T-cell (primary cell): ENCODE data around the gene CMTM7. TPM values are rescaled to one million over a fixed set of nuclear protein-coding genes. Genes with fewer than 3 reads are reported as not detected.

Experiments
- ATAC-seq, 4 experiments: fragments of 200-7000 bp in 3 of 4; fragments of 150-1000 bp in 1 of 4; cut with Tn5 transposase; replicated peaks in 1 of 4; 1 replicate in 3 of 4; 2 replicates in 1 of 4; pipeline ENCODE4 v1.10.0; 2021; ENCODE audit warnings: moderate library complexity in 3 of 4, mild to moderate bottlenecking in 2 of 4, moderate number of reproducible peaks in 1 of 4
- CTCF ChIA-PET, 2 donors: fragments of 300-600 bp; sonication (Branson Sonifier 250); formaldehyde crosslinking; loops; one replicate each; lab custom pipeline; 2022; ENCODE audit warnings: antibody characterized with exemption in 2 of 2; lab: Charles Lee
- POLR2A ChIA-PET, 2 donors: fragments of 300-600 bp; sonication (Branson Sonifier 250); formaldehyde crosslinking; loops; one replicate each; lab custom pipeline; 2022; ENCODE audit warnings: antibody characterized with exemption in 2 of 2; lab: Charles Lee
- DNase-seq, 35 experiments: peaks; one replicate each; pipeline versions ENCODE4 v3.0.0 to v3.0.0-alpha.2; 2013 to 2023
- H3K27ac ChIP-seq: one replicate; pipeline ENCODE4 v1.5.1; 2013; ENCODE audit warnings: low read length
- H3K27me3 ChIP-seq, 2 experiments: replicated peaks in 1 of 2; 1 replicate in 1 of 2; 2 replicates in 1 of 2; pipeline versions ENCODE4 v1.6.1 to v1.7.0; 2013; ENCODE audit warnings: low read length in 1 of 2, mixed read lengths in 1 of 2; ENCODE audit not compliant: control insufficient read depth in 2 of 2, insufficient read depth in 2 of 2; ENCODE audit errors: extremely low read depth in 1 of 2
- H3K36me3 ChIP-seq, 2 donors: 1 replicate in 1 of 2; 2 replicates in 1 of 2; pipeline versions ENCODE4 v1.6.1 to v1.7.0; 2013; ENCODE audit warnings: low read length in 1 of 2; ENCODE audit not compliant: control insufficient read depth in 2 of 2, insufficient read depth in 1 of 2; ENCODE audit errors: extremely low read depth in 1 of 2
- H3K4me1 ChIP-seq, 2 experiments: 1 replicate in 1 of 2; 2 replicates in 1 of 2; pipeline versions ENCODE4 v1.6.1 to v1.7.0; 2013; ENCODE audit warnings: low read length in 2 of 2, mixed read lengths in 1 of 2; ENCODE audit not compliant: insufficient read depth in 2 of 2, control insufficient read depth in 1 of 2; ENCODE audit errors: extremely low read depth in 1 of 2
- H3K4me3 ChIP-seq, 2 donors: 1 replicate in 1 of 2; 2 replicates in 1 of 2; pipeline versions ENCODE4 v1.5.1 to v1.7.0; 2013; ENCODE audit warnings: mild to moderate bottlenecking in 2 of 2, low read length in 1 of 2, moderate library complexity in 1 of 2; ENCODE audit not compliant: control insufficient read depth in 1 of 2; ENCODE audit errors: extremely low read depth in 1 of 2
- H3K9me3 ChIP-seq: 2 replicates; pipeline ENCODE4 v1.7.0; 2013
- H3K27ac Mint-ChIP-seq, 2 donors: one replicate each; pipeline ENCODE4 v1.8.0; 2020 to 2021; ENCODE audit warnings: mild to moderate bottlenecking in 2 of 2, mixed read lengths in 2 of 2
- H3K27me3 Mint-ChIP-seq, 2 donors: one replicate each; pipeline ENCODE4 v1.8.0; 2021 to 2022; ENCODE audit warnings: mixed read lengths in 2 of 2
- H3K36me3 Mint-ChIP-seq: one replicate; pipeline ENCODE4 v1.8.0; 2021; ENCODE audit warnings: mixed read lengths
- H3K4me1 Mint-ChIP-seq, 3 donors: one replicate each; pipeline ENCODE4 v1.8.0; 2020 to 2022; ENCODE audit warnings: mixed read lengths in 3 of 3, mild to moderate bottlenecking in 1 of 3
- H3K4me3 Mint-ChIP-seq, 3 donors: one replicate each; pipeline ENCODE4 v1.8.0; 2020 to 2022; ENCODE audit warnings: mild to moderate bottlenecking in 3 of 3, mixed read lengths in 3 of 3, moderate library complexity in 3 of 3
- H3K9me3 Mint-ChIP-seq, 3 donors: one replicate each; pipeline ENCODE4 v1.8.0; 2020 to 2022; ENCODE audit warnings: mixed read lengths in 3 of 3
- WGBS: methylation state at CpG from one replicate; pipeline ENCODE4 v1.1.5; 2013; ENCODE audit warnings: missing lambda C conversion rate; ENCODE audit not compliant: insufficient coverage; 5-methylcytosine and 5-hydroxymethylcytosine counted together
- total RNA-seq, 35 experiments: library from RNA in 6 of 35; stranded (reverse) in 6 of 35; fragments of 120-200 nt in 1 of 35; gene quantifications; one replicate each; pipeline versions ENCODE4 v1.2.1 to v1.2.4 and lab custom pipeline; 2013 to 2026

The CMTM7 gene
- total RNA-seq, 5 donors from 2014 or later (not counting 1 experiment from before 2014, with no cell fraction given), result 40.7 to 56.7 (median 47.8) TPM

DNA sequence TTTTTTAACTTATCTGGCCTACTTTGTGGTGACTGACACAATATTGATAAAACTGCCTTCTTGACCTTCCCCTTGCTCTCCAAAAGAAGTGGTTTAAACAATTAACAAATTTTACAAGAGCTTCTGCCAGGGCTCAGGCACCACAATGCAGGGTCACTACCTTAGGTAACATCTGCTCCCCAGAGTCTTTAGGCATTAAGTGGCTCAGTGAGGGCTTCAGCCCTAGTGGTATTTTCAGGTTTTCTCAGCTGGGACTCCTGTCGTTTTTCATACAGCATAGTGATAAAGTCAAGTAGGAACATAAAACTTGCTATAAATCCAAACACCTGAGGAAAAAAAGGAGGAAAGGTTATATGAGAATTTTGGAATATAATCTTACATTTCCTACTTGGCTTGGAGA, 92.1 kb downstream of the CMTM7 start:
- ATAC-seq (no peak), DNase-seq (no peak)
- WGBS, result no CpG with 5 or more reads among the region's 1 CpG
- CTCF ChIA-PET, result interaction anchor here (0.9 to 1.4 kb wide), 2 partner anchors 9 to 12 kb away, joined by 3 to 5 read pairs; no protein-coding TSS in a partner anchor
- no peaks in the 10 kb centered on the region for H3K27me3 ChIP-seq
- H3K4me1 ChIP-seq, result peaks cover 0 to 6% of the 10 kb centered on the region in 2 experiments
- H3K9me3 ChIP-seq, result no peaks in the 10 kb centered on the region
- no peaks in the 10 kb centered on the region for H3K27me3 Mint-ChIP-seq
- no peak overlapping the region for H3K4me3 ChIP-seq
- H3K27ac ChIP-seq, result no peak overlapping the region
- H3K36me3 Mint-ChIP-seq, result peaks cover 65% of the 10 kb centered on the region
- H3K9me3 Mint-ChIP-seq, result no peaks in the 10 kb centered on the region
- no peak overlapping the region for H3K4me3 Mint-ChIP-seq
- no peak overlapping the region for H3K27ac Mint-ChIP-seq
- H3K4me1 Mint-ChIP-seq, result peaks cover 20 to 37% (median 35%) of the 10 kb centered on the region in 3 donors
- POLR2A ChIA-PET, result interaction anchor here in 1 of 2 donors (0.7 kb wide), 1 partner anchor 13 kb away, joined by 3 read pairs; no protein-coding TSS in a partner anchor
- peaks cover 12 to 49% of the 10 kb centered on the region in 2 donors for H3K36me3 ChIP-seq

DNA sequence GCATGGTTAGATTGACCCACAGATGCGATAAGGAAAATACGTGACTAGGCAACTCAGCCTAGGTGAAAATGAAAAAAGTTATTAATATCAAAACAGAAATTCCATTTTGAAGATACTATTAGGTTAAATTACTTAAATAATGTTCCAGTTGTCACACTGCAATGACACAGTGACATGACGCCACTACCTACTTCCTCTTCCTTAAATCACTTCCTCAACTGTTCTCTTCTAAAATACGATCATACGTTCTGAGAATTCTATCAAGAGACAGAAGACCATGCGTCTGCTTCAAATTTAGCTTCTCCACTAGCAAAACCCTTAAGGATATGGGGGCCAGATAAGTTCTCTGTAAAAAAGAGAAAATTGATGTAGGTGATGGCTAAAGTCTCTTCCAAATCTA, 92.8 kb downstream of the CMTM7 start:
- Histone ChIP-seq H3K4me3 (no peak overlapping the region), H3K36me3 (peaks cover 12 to 47% of the 10 kb centered on the region in 2 donors), H3K27me3 (no peaks in the 10 kb centered on the region), H3K4me1 (peaks cover 0 to 6% of the 10 kb centered on the region in 2 experiments), H3K27ac (no peak overlapping the region), H3K9me3 (no peaks in the 10 kb centered on the region)
- Mint-ChIP-seq H3K9me3 (no peaks in the 10 kb centered on the region), H3K27ac (peak overlapping the region; percentile 11 to 69), H3K36me3 (peaks cover 61% of the 10 kb centered on the region), H3K4me3 (peak overlapping the region in 1 of 3 donors; percentile 10), H3K4me1 (peaks cover 20 to 37% (median 34%) of the 10 kb centered on the region in 3 donors), H3K27me3 (no peaks in the 10 kb centered on the region)
- ChIA-PET CTCF (interaction anchor here (0.6 to 0.9 kb wide), 2 partner anchors 10 to 18 kb away, joined by 3 to 4 read pairs; partner anchors contain the start of gene CMTM6 (in 1 of the 2)), POLR2A (interaction anchor here (0.6 to 1.5 kb wide), 3 partner anchors 12 to 59 kb away, joined by 4 to 8 read pairs (median 5); no protein-coding TSS in a partner anchor)
- no peak for ATAC-seq
- DNase-seq, result no peak
- WGBS, result 71% methylated on average over 2 of the region's 6 CpGs

DNA sequence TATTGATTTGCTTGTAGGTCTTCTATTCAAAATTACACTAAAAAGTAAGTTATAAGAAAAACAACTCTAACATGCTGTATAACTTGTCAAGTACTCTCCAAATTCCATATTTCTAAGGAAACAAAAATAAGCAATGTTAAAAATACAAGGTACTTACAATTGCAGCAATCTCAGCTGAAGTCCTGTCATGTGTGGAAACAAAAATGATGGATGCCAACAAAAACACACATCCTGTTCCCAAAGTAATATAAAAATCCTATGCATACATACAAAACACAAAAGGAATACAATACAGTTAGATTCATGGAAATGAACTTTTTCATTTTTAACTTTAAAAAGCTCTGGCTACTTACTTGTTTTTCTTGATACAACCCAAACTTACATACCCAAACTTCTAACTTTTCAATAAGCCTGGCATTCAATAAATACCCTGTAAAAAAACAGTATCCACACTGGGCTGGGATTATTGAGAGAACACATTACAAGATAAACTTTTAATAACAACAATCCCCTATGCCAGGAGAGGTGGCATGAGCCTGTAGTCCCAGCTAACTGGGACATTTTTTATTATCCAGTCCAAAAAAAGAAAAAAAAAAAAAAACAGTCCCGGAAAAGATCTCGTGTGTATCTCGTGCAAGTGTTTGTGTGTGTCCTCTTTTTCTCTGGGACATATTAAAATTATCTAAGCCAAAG, 96.3 kb downstream of the CMTM7 start:
- no peaks in the 10 kb centered on the region for H3K27me3 Mint-ChIP-seq
- peaks cover 35% of the 10 kb centered on the region for H3K36me3 Mint-ChIP-seq
- POLR2A ChIA-PET, result interaction anchor here (0.6 to 0.7 kb wide), 2 partner anchors 85 to 152 kb away, joined by 6 to 9 read pairs; no protein-coding TSS in a partner anchor
- H3K4me3 ChIP-seq, result no peak overlapping the region
- no peak overlapping the region for H3K4me3 Mint-ChIP-seq
- peaks cover 0 to 34% of the 10 kb centered on the region in 2 donors for H3K36me3 ChIP-seq
- peaks cover 0 to 6% of the 10 kb centered on the region in 2 experiments for H3K4me1 ChIP-seq
- no peaks in the 10 kb centered on the region for H3K9me3 ChIP-seq
- peaks cover 16 to 20% (median 19%) of the 10 kb centered on the region in 3 donors for H3K4me1 Mint-ChIP-seq
- H3K27ac ChIP-seq, result no peak overlapping the region
- ATAC-seq, result no peak
- no CpG with 5 or more reads among the region's 3 CpGs for WGBS
- no peaks in the 10 kb centered on the region for H3K27me3 ChIP-seq
- H3K9me3 Mint-ChIP-seq, result no peaks in the 10 kb centered on the region
- H3K27ac Mint-ChIP-seq, result peak overlapping the region in 1 of 2 donors; percentile 11
- CTCF ChIA-PET, result no interaction called here
- no peak for DNase-seq

DNA sequence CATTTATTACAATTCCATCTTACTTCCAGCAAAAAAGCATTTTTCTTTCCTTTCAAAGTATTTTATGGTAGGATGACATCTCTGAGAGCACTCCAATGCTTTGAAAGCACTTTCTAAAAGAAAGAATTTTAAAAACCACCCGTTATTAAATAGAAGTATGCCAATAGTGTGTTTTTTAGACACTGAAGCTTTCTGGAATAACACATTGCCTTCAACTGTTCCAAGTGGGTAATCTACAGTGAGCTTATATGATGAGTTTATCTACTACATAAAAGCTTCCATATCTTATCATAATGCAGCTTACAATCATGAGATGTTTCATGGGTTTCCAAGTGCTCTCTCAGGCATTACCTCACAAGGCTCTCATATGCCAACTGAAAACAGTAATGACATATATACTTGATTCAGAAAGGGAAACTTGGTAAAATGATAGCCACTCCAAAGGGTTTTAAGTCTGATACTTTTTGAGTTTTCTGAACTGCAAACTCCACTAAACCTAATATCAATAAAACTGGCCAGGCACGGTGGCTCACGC, 96.9 kb downstream of the CMTM7 start:
- H3K4me1 ChIP-seq, result peaks cover 0 to 8% of the 10 kb centered on the region in 2 experiments
- H3K27me3 Mint-ChIP-seq, result no peaks in the 10 kb centered on the region
- ChIA-PET POLR2A (interaction anchor here in 1 of 2 donors (0.5 to 0.7 kb wide), 2 partner anchors 75 to 85 kb away, joined by 3 to 6 read pairs; no protein-coding TSS in a partner anchor), CTCF (interaction anchor here in 1 of 2 donors (0.6 kb wide), 1 partner anchor 1598 kb away, joined by 3 read pairs; no protein-coding TSS in a partner anchor)
- DNase-seq, result no peak
- no peaks in the 10 kb centered on the region for H3K9me3 ChIP-seq
- ATAC-seq, result no peak
- H3K27me3 ChIP-seq, result no peaks in the 10 kb centered on the region
- no CpG with 5 or more reads among the region's 3 CpGs for WGBS
- peaks cover 15 to 16% (median 16%) of the 10 kb centered on the region in 3 donors for H3K4me1 Mint-ChIP-seq
- H3K36me3 ChIP-seq, result peaks cover 0 to 30% of the 10 kb centered on the region in 2 donors
- no peak overlapping the region for H3K4me3 ChIP-seq
- no peak overlapping the region for H3K4me3 Mint-ChIP-seq
- H3K27ac Mint-ChIP-seq, result peak overlapping the region in 1 of 2 donors; percentile 11
- H3K36me3 Mint-ChIP-seq, result peaks cover 32% of the 10 kb centered on the region
- no peak overlapping the region for H3K27ac ChIP-seq
- no peaks in the 10 kb centered on the region for H3K9me3 Mint-ChIP-seq

DNA sequence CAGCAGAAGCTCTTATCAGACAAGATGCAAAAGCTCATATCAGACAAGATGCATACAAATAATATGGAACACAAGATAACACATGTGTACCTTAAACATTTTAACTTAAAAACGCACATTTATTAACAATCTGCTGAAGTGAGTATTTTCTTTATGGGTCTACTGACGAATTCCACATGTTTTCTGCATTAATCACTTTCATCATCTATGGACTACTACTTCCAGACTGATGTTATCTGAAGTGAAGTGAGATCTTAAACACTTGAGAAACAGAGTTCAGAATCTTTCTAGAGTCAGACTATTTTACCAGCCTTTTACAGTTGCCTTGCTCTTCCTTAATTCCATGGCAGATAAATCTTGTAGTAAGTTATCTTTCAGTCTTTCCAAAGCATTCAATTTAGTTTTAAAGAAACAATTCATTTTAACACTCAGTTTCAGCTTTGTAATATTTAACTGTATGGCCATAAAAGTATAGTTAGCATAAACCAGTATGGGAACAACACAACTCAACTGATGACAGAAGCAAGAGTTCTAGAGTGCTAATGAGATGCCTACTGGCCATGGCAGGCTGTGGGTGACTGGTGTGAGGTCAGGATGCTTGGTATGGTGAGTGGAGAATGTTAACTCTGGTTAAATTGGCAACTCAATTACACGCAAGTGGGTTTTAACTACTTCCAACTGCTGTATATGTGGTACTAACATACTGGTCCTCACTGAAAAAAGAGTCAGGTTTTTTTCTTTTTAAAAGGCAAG, 101.2 kb downstream of the CMTM7 start:
- Mint-ChIP-seq H3K4me3 (no peak overlapping the region), H3K4me1 (peaks cover 18 to 29% (median 22%) of the 10 kb centered on the region in 3 donors), H3K36me3 (peaks cover 20% of the 10 kb centered on the region), H3K9me3 (no peaks in the 10 kb centered on the region), H3K27ac (no peak overlapping the region), H3K27me3 (no peaks in the 10 kb centered on the region)
- Histone ChIP-seq H3K27me3 (no peaks in the 10 kb centered on the region), H3K36me3 (peaks cover 0 to 18% of the 10 kb centered on the region in 2 donors), H3K9me3 (no peaks in the 10 kb centered on the region), H3K4me1 (peaks cover 4% of the 10 kb centered on the region in 2 experiments), H3K27ac (no peak overlapping the region), H3K4me3 (no peak overlapping the region)
- DNase-seq, result no peak
- ChIA-PET CTCF (interaction anchor here in 1 of 2 donors (0.6 to 1.0 kb wide), 4 partner anchors 8 to 77 kb away, joined by 3 read pairs; no protein-coding TSS in a partner anchor), POLR2A (interaction anchor here (0.5 to 1.3 kb wide), 4 partner anchors 9 to 1453 kb away, joined by 3 to 5 read pairs (median 4); partner anchors contain the start of gene CMTM6 (in 1 of the 2))
- no CpG with 5 or more reads among the region's 3 CpGs for WGBS
- ATAC-seq, result no peak
